A673 (cell line): ENCODE measurements around the gene GPR78. TPM values are rescaled to one million over a fixed set of nuclear protein-coding genes. Genes with fewer than 3 reads are reported as not detected.

Source experiments
- BruUV-seq: library from RNA; stranded (reverse); fragments of 400-500 nt; replicated peaks from 2 replicates; lab custom pipeline; 2021; lab: Mats Ljungman, UMichigan
- CTCF ChIA-PET: fragments of 300-600 bp; sonication (Branson Sonifier 250); formaldehyde crosslinking; loops from one replicate; lab custom pipeline; 2022; ENCODE audit warnings: antibody characterized with exemption; lab: Charles Lee
- POLR2A ChIA-PET: fragments of 300-600 bp; sonication (Branson Sonifier 250); formaldehyde crosslinking; loops from one replicate; lab custom pipeline; 2022; ENCODE audit warnings: antibody characterized with exemption; ENCODE audit not compliant: low non-redundant PET; lab: Charles Lee
- DNase-seq: peaks from one replicate; pipeline ENCODE4 v3.0.0-alpha.2; 2015; ENCODE audit warnings: low spot score
- H3K27ac ChIP-seq: fragments of 200-600 bp; sonication (generic); 2 replicates; pipeline ENCODE4 v1.5.1; 2016; ENCODE audit warnings: mixed run types, low read depth, mild to moderate bottlenecking, mixed read lengths, antibody characterized with exemption, low read length; ENCODE audit not compliant: poor library complexity, severe bottlenecking
- H3K27me3 ChIP-seq: fragments of 200-600 bp; sonication (generic); replicated peaks from 2 replicates; pipeline ENCODE4 v1.6.1; 2017; ENCODE audit warnings: mixed run types, low read depth, mild to moderate bottlenecking, mixed read lengths, antibody characterized with exemption, low read length; ENCODE audit not compliant: insufficient read depth, poor library complexity
- H3K36me3 ChIP-seq: fragments of 200-600 bp; sonication (generic); 2 replicates; pipeline ENCODE4 v1.6.1; 2016; ENCODE audit warnings: mixed run types, mild to moderate bottlenecking, mixed read lengths, antibody characterized with exemption, low read length; ENCODE audit not compliant: insufficient read depth, poor library complexity, severe bottlenecking
- H3K4me1 ChIP-seq: fragments of 200-600 bp; sonication (generic); 2 replicates; pipeline ENCODE4 v1.6.1; 2017; ENCODE audit warnings: mixed run types, mild to moderate bottlenecking, mixed read lengths, antibody characterized with exemption, low read length; ENCODE audit not compliant: insufficient read depth, poor library complexity, severe bottlenecking
- H3K4me3 ChIP-seq: fragments of 200-600 bp; sonication (generic); 2 replicates; pipeline ENCODE4 v1.5.1; 2016; ENCODE audit warnings: low read depth, mixed run types, mild to moderate bottlenecking, mixed read lengths, low read length; ENCODE audit not compliant: poor library complexity, severe bottlenecking
- H3K9me3 ChIP-seq: fragments of 200-600 bp; sonication (generic); 2 replicates; pipeline ENCODE4 v1.6.1; 2016; ENCODE audit warnings: mixed run types, low read depth, mild to moderate bottlenecking, mixed read lengths, antibody characterized with exemption, low read length; ENCODE audit not compliant: poor library complexity, severe bottlenecking
- EZH2 ChIP-seq: fragments of 200-600 bp; sonication (generic); IDR thresholded peaks from 2 replicates; pipeline ENCODE4 v1.6.1; 2017; ENCODE audit warnings: borderline replicate concordance, low read depth, mild to moderate bottlenecking, mixed read lengths, antibody characterized with exemption, low read length; ENCODE audit not compliant: poor library complexity, severe bottlenecking
- intact Hi-C: fragments of 100-400 bp; cut with micrococcal nuclease; formaldehyde crosslinking; loops from one replicate; pipeline ENCODE4 v1.10.0; 2022; ENCODE audit not compliant: unreplicated experiment
- total RNA-seq: library from RNA; stranded (reverse); gene quantifications from 2 replicates; pipeline ENCODE4 v1.2.3, GENCODE V29; 2021
- TF ChIP-seq, protein P1 (sequence below): fragments of 300-800, 200-600 bp; sonication (generic); conservative IDR thresholded peaks from 2 replicates; pipeline ENCODE4 v1.5.1; 2017; ENCODE audit warnings: low read depth, mild to moderate bottlenecking, antibody characterized with exemption, low read length, moderate library complexity, mixed read lengths

GPR78 gene
- total RNA-seq, 1 experiment from 2014 or later, result not detected

DNA sequence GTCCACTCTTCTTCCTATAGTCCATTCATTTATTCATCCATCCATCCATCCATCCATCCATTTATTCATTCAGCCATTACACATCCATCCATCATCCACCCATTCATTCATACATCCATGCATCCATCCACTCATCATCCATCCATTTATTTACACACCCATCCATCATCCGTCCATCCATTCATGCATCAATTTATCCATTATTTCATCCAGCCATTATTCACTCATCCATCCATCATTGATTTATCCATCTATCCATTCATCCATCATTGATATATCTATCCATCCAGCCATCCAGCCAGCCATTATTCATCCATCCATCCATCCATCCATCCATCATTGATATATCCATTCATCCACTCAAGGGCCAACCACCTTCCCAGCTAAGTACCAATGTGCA lies 25.1 kb downstream of the GPR78 start:
- intact Hi-C loops, result no loop called here
- Histone ChIP-seq H3K9me3 (no peaks in the 10 kb centered on the region), H3K4me1 (peaks cover 15% of the 10 kb centered on the region), H3K27me3 (no peaks in the 10 kb centered on the region), H3K27ac (no peak overlapping the region), H3K4me3 (no peak overlapping the region), H3K36me3 (no peaks in the 10 kb centered on the region)
- CTCF ChIA-PET, result no interaction called here
- DNase-seq, result no peak
- TF ChIP-seq, protein P1, sequence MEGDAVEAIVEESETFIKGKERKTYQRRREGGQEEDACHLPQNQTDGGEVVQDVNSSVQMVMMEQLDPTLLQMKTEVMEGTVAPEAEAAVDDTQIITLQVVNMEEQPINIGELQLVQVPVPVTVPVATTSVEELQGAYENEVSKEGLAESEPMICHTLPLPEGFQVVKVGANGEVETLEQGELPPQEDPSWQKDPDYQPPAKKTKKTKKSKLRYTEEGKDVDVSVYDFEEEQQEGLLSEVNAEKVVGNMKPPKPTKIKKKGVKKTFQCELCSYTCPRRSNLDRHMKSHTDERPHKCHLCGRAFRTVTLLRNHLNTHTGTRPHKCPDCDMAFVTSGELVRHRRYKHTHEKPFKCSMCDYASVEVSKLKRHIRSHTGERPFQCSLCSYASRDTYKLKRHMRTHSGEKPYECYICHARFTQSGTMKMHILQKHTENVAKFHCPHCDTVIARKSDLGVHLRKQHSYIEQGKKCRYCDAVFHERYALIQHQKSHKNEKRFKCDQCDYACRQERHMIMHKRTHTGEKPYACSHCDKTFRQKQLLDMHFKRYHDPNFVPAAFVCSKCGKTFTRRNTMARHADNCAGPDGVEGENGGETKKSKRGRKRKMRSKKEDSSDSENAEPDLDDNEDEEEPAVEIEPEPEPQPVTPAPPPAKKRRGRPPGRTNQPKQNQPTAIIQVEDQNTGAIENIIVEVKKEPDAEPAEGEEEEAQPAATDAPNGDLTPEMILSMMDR, result no peak
- no peak for TF ChIP-seq EZH2
- no TSS peak for BruUV-seq
- POLR2A ChIA-PET, result interaction anchor here (0.6 kb wide), 1 partner anchor 32 kb away, joined by 5 read pairs; no protein-coding TSS in a partner anchor

DNA sequence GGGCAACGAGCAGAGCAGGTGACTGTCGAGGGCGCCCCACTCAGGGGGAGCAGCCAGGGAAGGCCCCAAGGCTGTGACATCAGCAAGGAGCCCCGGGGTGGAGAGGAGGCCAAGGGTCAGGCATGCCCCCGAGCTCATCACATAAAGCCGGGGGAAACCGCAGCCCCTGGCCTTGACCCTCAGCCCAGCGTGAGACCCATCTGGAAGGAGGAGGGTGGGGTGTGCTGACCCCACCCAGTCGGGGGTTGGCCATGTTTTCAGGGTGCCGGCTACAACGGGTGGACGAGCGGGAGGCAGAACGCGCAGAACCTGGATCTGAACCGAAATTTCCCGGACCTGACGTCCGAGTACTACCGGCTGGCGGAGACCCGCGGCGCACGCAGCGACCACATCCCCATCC lies 26.3 kb downstream of the GPR78 start:
- Histone ChIP-seq H3K9me3 (no peaks in the 10 kb centered on the region), H3K4me1 (peaks cover 15% of the 10 kb centered on the region), H3K27me3 (no peaks in the 10 kb centered on the region), H3K36me3 (no peaks in the 10 kb centered on the region), H3K4me3 (no peak overlapping the region), H3K27ac (no peak overlapping the region)
- no TSS peak for BruUV-seq
- TF ChIP-seq EZH2, result no peak
- TF ChIP-seq, protein P1, result no peak
- CTCF ChIA-PET, result no interaction called here
- DNase-seq, result no peak
- intact Hi-C loops, result no loop called here
- POLR2A ChIA-PET, result no interaction called here

DNA sequence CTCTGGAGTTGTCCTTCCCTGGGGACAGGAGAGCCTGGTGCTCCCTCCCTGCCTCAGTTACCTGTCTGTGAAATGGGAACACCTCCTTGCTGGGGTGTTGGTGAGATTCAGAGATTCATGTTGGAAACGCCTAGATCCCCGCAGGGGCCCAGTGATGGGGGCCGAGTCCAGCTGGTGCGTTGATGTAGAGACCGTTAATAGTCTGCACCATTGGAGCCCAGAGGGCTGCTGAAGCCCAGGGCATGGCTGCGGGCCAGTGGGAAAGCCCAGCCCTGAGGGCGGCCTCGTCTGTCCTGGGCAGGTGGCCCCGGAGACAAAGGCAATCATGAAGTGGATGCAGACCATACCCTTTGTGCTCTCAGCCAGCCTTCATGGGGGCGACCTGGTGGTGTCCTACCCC lies 26.8 kb downstream of the GPR78 start:
- peaks cover 15% of the 10 kb centered on the region for H3K4me1 ChIP-seq
- no peak overlapping the region for H3K4me3 ChIP-seq
- no peaks in the 10 kb centered on the region for H3K9me3 ChIP-seq
- ChIA-PET CTCF (interaction anchor here (0.5 to 1.6 kb wide), 4 partner anchors 9 to 132 kb away, joined by 3 to 12 read pairs (median 3); no protein-coding TSS in a partner anchor), POLR2A (no interaction called here)
- BruUV-seq, result no TSS peak
- H3K27ac ChIP-seq, result no peak overlapping the region
- intact Hi-C loops, result no loop called here
- no peaks in the 10 kb centered on the region for H3K27me3 ChIP-seq
- DNase-seq, result no peak
- no peak for TF ChIP-seq EZH2
- TF ChIP-seq, protein P1, result no peak
- H3K36me3 ChIP-seq, result no peaks in the 10 kb centered on the region
